HepG2 (cell line): ENCODE measurements around the gene PASD1. TPM values are rescaled to one million over a fixed set of nuclear protein-coding genes. Genes with fewer than 3 reads are reported as not detected.

Experiments
- ATAC-seq: fragments of 200-7000 bp; cut with Tn5 transposase; 3 replicates; pipeline ENCODE4 v1.9.1; 2020; ENCODE audit warnings: mild to moderate bottlenecking, moderate library complexity
- BruUV-seq: library from RNA; stranded (reverse); fragments of 400-500 nt; replicated peaks from 2 replicates; lab custom pipeline; 2021; lab: Mats Ljungman, UMichigan
- CTCF ChIA-PET: fragments of 300-600 bp; formaldehyde crosslinking; extraction: SDS; loops from one replicate; lab custom pipeline; 2021; ENCODE audit warnings: low total read pairs, inconsistent platforms, low intra/inter-chr PET ratio; lab: Yijun Ruan, JAX
- POLR2A ChIA-PET: fragments of 350-600 bp; sonication (Branson Sonifier 250); formaldehyde crosslinking; loops from one replicate; lab custom pipeline; 2020; ENCODE audit warnings: antibody characterized with exemption, inconsistent platforms; lab: Yijun Ruan, JAX
- DNase-seq: peaks from one replicate; pipeline ENCODE4 v3.0.0-alpha.2; 2015; ENCODE audit warnings: low spot score
- FAIRE-seq: peaks from 3 replicates; lab custom pipeline; 2011; peaks lifted over from hg19 to GRCh38; lab: Jason Lieb, UNC
- H2AFZ ChIP-seq: one replicate; pipeline ENCODE4 v1.6.1; 2011; ENCODE audit warnings: low read length, inconsistent platforms
- H3K27ac ChIP-seq: fragments of 300-600 bp; 3 replicates; pipeline ENCODE4 v1.8.0; 2011; ENCODE audit warnings: mixed run types, mild to moderate bottlenecking, mixed read lengths, low read length, inconsistent platforms; ENCODE audit not compliant: insufficient read depth; ENCODE audit errors: extremely low read length
- H3K27me3 ChIP-seq, 2 experiments: fragments of 200-600 bp in 1 of 2; 2 replicates in 1 of 2; 3 replicates in 1 of 2; pipeline versions ENCODE4 v1.6.0 to v1.8.0; 2011; ENCODE audit warnings: low read length in 2 of 2, mild to moderate bottlenecking in 2 of 2, moderate library complexity in 2 of 2, inconsistent platforms in 1 of 2; ENCODE audit not compliant: insufficient read depth in 2 of 2, control insufficient read depth in 1 of 2
- H3K36me3 ChIP-seq, 2 experiments: fragments of 200-600 bp in 1 of 2; replicated peaks in 1 of 2; 2 replicates in 1 of 2; 3 replicates in 1 of 2; pipeline versions ENCODE4 v1.5.1 to v1.8.0; 2011; ENCODE audit warnings: low read length in 2 of 2, inconsistent platforms in 1 of 2; ENCODE audit not compliant: insufficient read depth in 2 of 2, control insufficient read depth in 1 of 2
- H3K4me1 ChIP-seq: 2 replicates; pipeline ENCODE4 v1.5.1; 2012; ENCODE audit warnings: low read length, inconsistent platforms; ENCODE audit not compliant: insufficient read depth
- H3K4me2 ChIP-seq: 2 replicates; pipeline ENCODE4 v1.6.0; 2011; ENCODE audit warnings: low read depth, low read length, inconsistent platforms
- H3K4me3 ChIP-seq, 3 experiments: fragments of 200-600 bp in 1 of 3; sonication (generic), shearing (Covaris generic) in 1 of 3; replicated peaks in 1 of 3; 2 replicates each; pipeline ENCODE4 v1.5.1; 2011 to 2016; ENCODE audit warnings: low read length in 3 of 3, inconsistent platforms in 2 of 3, low read depth in 2 of 3, mild to moderate bottlenecking in 2 of 3, control low read depth in 1 of 3, mixed read lengths in 1 of 3; ENCODE audit not compliant: insufficient read depth in 1 of 3
- H3K79me2 ChIP-seq: one replicate; pipeline ENCODE4 v1.6.1; 2011; ENCODE audit warnings: low read length, inconsistent platforms; ENCODE audit not compliant: insufficient read depth
- H3K9ac ChIP-seq: 2 replicates; pipeline ENCODE4 v1.6.0; 2011; ENCODE audit warnings: mild to moderate bottlenecking, low read depth, low read length, inconsistent platforms; ENCODE audit not compliant: insufficient read depth
- H3K9me3 ChIP-seq: 2 replicates; pipeline ENCODE4 v1.5.1; 2012; ENCODE audit warnings: mild to moderate bottlenecking, low read length
- H4K20me1 ChIP-seq: 2 replicates; pipeline ENCODE4 v1.6.0; 2011; ENCODE audit warnings: inconsistent platforms, mild to moderate bottlenecking, low read length, moderate library complexity; ENCODE audit not compliant: insufficient read depth
- HDAC1 ChIP-seq: sonication (generic); formaldehyde crosslinking; IDR thresholded peaks from 2 replicates; pipeline ENCODE4 v1.5.1; 2020; ENCODE audit warnings: mild to moderate bottlenecking, missing genetic modification reagents
- MIXL1 ChIP-seq: IDR thresholded peaks from 2 replicates; pipeline ENCODE4 v1.6.1; 2016
- MTERF4 ChIP-seq: sonication (generic); formaldehyde crosslinking; IDR thresholded peaks from 2 replicates; pipeline ENCODE4 v1.8.0; 2023; ENCODE audit warnings: mild to moderate bottlenecking, missing genetic modification reagents
- NCOA2 ChIP-seq: sonication (generic); formaldehyde crosslinking; IDR thresholded peaks from 2 replicates; pipeline ENCODE4 v1.8.0; 2022; ENCODE audit warnings: inconsistent platforms
- PITX1 ChIP-seq: sonication (generic); formaldehyde crosslinking; IDR thresholded peaks from 2 replicates; pipeline ENCODE4 v1.5.1; 2020; ENCODE audit warnings: mild to moderate bottlenecking, missing genetic modification reagents
- RAD21 ChIP-seq: fragments of 450-650 bp; formaldehyde crosslinking; IDR thresholded peaks from 2 replicates; pipeline ENCODE4 v1.5.0; 2020; ENCODE audit warnings: mild to moderate bottlenecking
- SIX4 ChIP-seq: sonication (generic); formaldehyde crosslinking; IDR thresholded peaks from 2 replicates; pipeline ENCODE4 v1.4.0; 2020; ENCODE audit warnings: missing genetic modification reagents
- STAG1 ChIP-seq: sonication (generic); formaldehyde crosslinking; IDR thresholded peaks from 2 replicates; pipeline ENCODE4 v1.4.0; 2020; ENCODE audit warnings: missing genetic modification reagents
- SUZ12 ChIP-seq: fragments of 150-350 bp; IDR thresholded peaks from 2 replicates; pipeline ENCODE4 v1.6.1; 2014; ENCODE audit warnings: low read depth, low read length
- ZBTB3 ChIP-seq: sonication (generic); formaldehyde crosslinking; IDR thresholded peaks from 2 replicates; pipeline ENCODE4 v1.4.0; 2020; ENCODE audit warnings: low read depth, mild to moderate bottlenecking, moderate library complexity, missing genetic modification reagents, borderline replicate concordance
- ZNF713 ChIP-seq: sonication (generic); formaldehyde crosslinking; IDR thresholded peaks from 2 replicates; pipeline ENCODE4 v1.4.0; 2020; ENCODE audit warnings: mild to moderate bottlenecking, missing genetic modification reagents
- ZSCAN30 ChIP-seq: sonication (generic); formaldehyde crosslinking; IDR thresholded peaks from 2 replicates; pipeline ENCODE4 v1.5.0; 2020; ENCODE audit warnings: mild to moderate bottlenecking, missing genetic modification reagents
- ZSCAN5A ChIP-seq: sonication (generic); formaldehyde crosslinking; IDR thresholded peaks from 2 replicates; pipeline ENCODE4 v1.8.0; 2022; ENCODE audit warnings: mild to moderate bottlenecking, missing genetic modification reagents, borderline replicate concordance
- WGBS: methylation state at CpG from one replicate; pipeline ENCODE4 v1.1.6; 2017; ENCODE audit warnings: low lambda C conversion rate; 5-methylcytosine and 5-hydroxymethylcytosine counted together
- in situ Hi-C: cut with HindIII; loops from 2 replicates; pipeline ENCODE4 v1.10.0; 2017; ENCODE audit warnings: low pct_unique_long_range_greater_than_20kb; ENCODE audit not compliant: extremely low pct_ligation_motif_present
- intact Hi-C: fragments of 100-400 bp; cut with micrococcal nuclease; formaldehyde crosslinking; loops from one replicate; pipeline ENCODE4 v1.10.0; 2022; ENCODE audit not compliant: unreplicated experiment
- polyA plus RNA-seq, 8 experiments: library from polyadenylated mRNA; depleted of rRNA in 3 of 8; stranded (reverse) in 7 of 8; unstranded in 1 of 8; fragments of >200 nt; fragmentation: Illumina TruSeq in 4 of 8; extraction: Trizol in 4 of 8; gene quantifications; 2 replicates each; pipeline versions ENCODE4 v1.2.1 to v1.2.3, GENCODE V29; 2011 to 2016; ENCODE audit warnings: low read depth in 4 of 8, missing spikeins in 1 of 8, mixed read lengths in 1 of 8; ENCODE audit not compliant: insufficient read depth in 1 of 8
- total RNA-seq, 5 experiments: library from RNA; depleted of rRNA; stranded (reverse); fragments of >200 nt; fragmentation: Illumina TruSeq; extraction: Trizol; gene quantifications; 2 replicates each; pipeline ENCODE4 v1.2.3, GENCODE V29; 2016; ENCODE audit warnings: low read depth in 1 of 5

Gene PASD1
- total and polyA plus RNA-seq, 2 of the 13 experiments (the other 11 are each of a cell fraction or from before 2014, with no cell fraction given), result not detected

- TF ChIP-seq SUZ12 (no peak), NCOA2 (CRISPR knock-in tag) (no peak), PITX1 (CRISPR knock-in tag) (no peak), ZNF713 (CRISPR knock-in tag) (no peak), HDAC1 (no peak), ZSCAN30 (CRISPR knock-in tag) (no peak), RAD21 (no peak), SIX4 (no peak), MIXL1 (CRISPR knock-in tag) (no peak), ZBTB3 (CRISPR knock-in tag) (no peak), MTERF4 (no peak)
Observed at GRCh38 chrX:151631822-151632221, 68.3 kb downstream of the PASD1 start (continued).

GRCh38 chrX:151633157-151633556, 69.7 kb downstream of the PASD1 start:
- no TSS peak for BruUV-seq
- Histone ChIP-seq H3K79me2 (no peaks in the 10 kb centered on the region), H3K36me3 (no peaks in the 10 kb centered on the region), H3K9me3 (no peaks in the 10 kb centered on the region), H2AFZ (no peak overlapping the region), H3K9ac (no peak overlapping the region), H3K27ac (no peak overlapping the region), H3K4me3 (no peak overlapping the region), H3K4me1 (no peaks in the 10 kb centered on the region), H3K27me3 (no peaks in the 10 kb centered on the region), H3K4me2 (no peak overlapping the region), H4K20me1 (no peaks in the 10 kb centered on the region)
- DNase-seq (peak; percentile 6), FAIRE-seq (no peak), ATAC-seq (no peak)
- in situ Hi-C loops (no loop called here), intact Hi-C loops (no loop called here)
- CTCF ChIA-PET, result no interaction called here
- peak; percentile 38; the same call in 1 of the 2 replicates for TF ChIP-seq STAG1 (CRISPR knock-in tag)
- TF ChIP-seq ZSCAN5A (CRISPR knock-in tag), result no peak
- 0% methylated on average over 4 of the region's 4 CpGs for WGBS
- POLR2A ChIA-PET, result no interaction called here
